ENCODE results near the gene HP. TPM values are rescaled to one million over a fixed set of nuclear protein-coding genes. Genes with fewer than 3 reads are reported as not detected.

Gene HP
- total and polyA plus RNA-seq, 10 of the 15 experiments (the other 5 are each of a cell fraction or from before 2014, with no cell fraction given), result 10.8 TPM; not detected in 9

- in situ Hi-C loops (cut with MboI) (no loop called here), intact Hi-C loops (cut with micrococcal nuclease; ENCODE audit: unreplicated experiment) (loop anchor here (1.0 to 5.0 kb wide), 2 partner anchors 33 to 401 kb away; no protein-coding TSS in a partner anchor)
- H3K4me3 ChIP-seq, result no peak overlapping the region
- 0% methylated on average over 1 of the region's 1 CpG for WGBS (ENCODE audit: insufficient coverage, insufficient replicate concordance, low lambda C conversion rate, missing lambda C conversion rate)
- H4K20me1 ChIP-seq (ENCODE audit: control insufficient read depth, insufficient read depth), result no peaks in the 10 kb centered on the region
- DNase-seq (ENCODE audit: low read depth, low spot score), result no peak
- ChIA-PET POLR2A (no interaction called here), CTCF (interaction anchor here (0.7 to 3.1 kb wide), 15 partner anchors 9 to 1812 kb away, joined by 3 to 27 read pairs (median 4); partner anchors contain the start of genes DHX38 and TXNL4B), SMC1A (ENCODE audit: uncharacterized antibody, unreplicated experiment) (interaction anchor here (0.7 to 1.8 kb wide), 4 partner anchors 20 to 26 kb away, joined by 3 to 10 read pairs (median 3); partner anchors contain the start of genes DHX38 and TXNL4B), RAD21 (ENCODE audit: unreplicated experiment) (interaction anchor here (0.9 to 1.8 kb wide), 3 partner anchors 22 to 28 kb away, joined by 3 to 4 read pairs (median 3); partner anchors contain the start of gene TXNL4B)
- H3K4me1 ChIP-seq (ENCODE audit: control insufficient read depth, insufficient read depth, low read length), result no peaks in the 10 kb centered on the region
- TF ChIP-seq, protein P1, sequence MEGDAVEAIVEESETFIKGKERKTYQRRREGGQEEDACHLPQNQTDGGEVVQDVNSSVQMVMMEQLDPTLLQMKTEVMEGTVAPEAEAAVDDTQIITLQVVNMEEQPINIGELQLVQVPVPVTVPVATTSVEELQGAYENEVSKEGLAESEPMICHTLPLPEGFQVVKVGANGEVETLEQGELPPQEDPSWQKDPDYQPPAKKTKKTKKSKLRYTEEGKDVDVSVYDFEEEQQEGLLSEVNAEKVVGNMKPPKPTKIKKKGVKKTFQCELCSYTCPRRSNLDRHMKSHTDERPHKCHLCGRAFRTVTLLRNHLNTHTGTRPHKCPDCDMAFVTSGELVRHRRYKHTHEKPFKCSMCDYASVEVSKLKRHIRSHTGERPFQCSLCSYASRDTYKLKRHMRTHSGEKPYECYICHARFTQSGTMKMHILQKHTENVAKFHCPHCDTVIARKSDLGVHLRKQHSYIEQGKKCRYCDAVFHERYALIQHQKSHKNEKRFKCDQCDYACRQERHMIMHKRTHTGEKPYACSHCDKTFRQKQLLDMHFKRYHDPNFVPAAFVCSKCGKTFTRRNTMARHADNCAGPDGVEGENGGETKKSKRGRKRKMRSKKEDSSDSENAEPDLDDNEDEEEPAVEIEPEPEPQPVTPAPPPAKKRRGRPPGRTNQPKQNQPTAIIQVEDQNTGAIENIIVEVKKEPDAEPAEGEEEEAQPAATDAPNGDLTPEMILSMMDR (IDR thresholded peaks at IDR 0.05 in 2 of 3, conservative IDR thresholded peaks at IDR 0.05 in 1 of 3; ENCODE audit: control insufficient read depth in 2 of 3, extremely low read depth in 1 of 3, insufficient read depth in 1 of 3, low read depth in 3 of 3, low read length in 3 of 3), result peak; percentile 55 to 57 (median 56)
- TF ChIP-seq SRF (IDR thresholded peaks at IDR 0.05; ENCODE audit: low read depth in 2 of 2, low read length in 2 of 2) (no peak), RAD51 (IDR thresholded peaks at IDR 0.05) (no peak), RAD21 (IDR thresholded peaks at IDR 0.05; ENCODE audit: insufficient read depth, low read depth, low read length) (peak; percentile 67), SMC3 (IDR thresholded peaks at IDR 0.05; ENCODE audit: borderline replicate concordance, low read length) (peak; percentile 60; the same call in 1 of the 2 replicates)
- no peak for FAIRE-seq
- BruUV-seq (replicated peaks), result no TSS peak
- H3K4me2 ChIP-seq (ENCODE audit: control insufficient read depth, insufficient read depth), result no peak overlapping the region
- no peaks in the 10 kb centered on the region for H3K36me3 ChIP-seq (ENCODE audit: control insufficient read depth in 2 of 2, insufficient read depth in 2 of 2, low read length in 1 of 2)
- peak; percentile 84 for ATAC-seq
- H3K27me3 ChIP-seq (replicated peaks in 1 of 2; ENCODE audit: control insufficient read depth in 2 of 2, insufficient read depth in 2 of 2, low read length in 1 of 2), result no peaks in the 10 kb centered on the region
- no peak overlapping the region for H3K9ac ChIP-seq (ENCODE audit: control insufficient read depth, insufficient read depth, low read length)
- no peaks in the 10 kb centered on the region for H3K79me2 ChIP-seq (ENCODE audit: control insufficient read depth, insufficient read depth, low read length)
- no peaks in the 10 kb centered on the region for H3K9me3 ChIP-seq (replicated peaks; ENCODE audit: control insufficient read depth, insufficient read depth, low read length)
- H2AFZ ChIP-seq (ENCODE audit: control insufficient read depth, low read depth, low read length), result no peak overlapping the region
- H3K27ac ChIP-seq (ENCODE audit: control insufficient read depth, insufficient read depth), result no peak overlapping the region
Measured at GRCh38 chr16:72066747-72067146, 12.4 kb downstream of the HP start.

All from GM12878 (cell line).